T-helper 2 cell treated with Interferon-gamma antibody and Interleukin-4, amounts not matched to agents 100 ng/mL and 5 ng/mL, for 36 hours (primary cell): Measurements from ENCODE around the gene FAM241A. TPM values are rescaled to one million over a fixed set of nuclear protein-coding genes. Genes with fewer than 3 reads are reported as not detected.
"Not testable (repeated sequence)": the region's sequence is repeated elsewhere in the genome, so short reads cannot be mapped to it uniquely, and the experiment has no call there.

Source experiments
- intact Hi-C: fragments of 100-400 bp; cut with micrococcal nuclease; formaldehyde crosslinking; loops from one replicate; pipeline ENCODE4 v1.15.1; 2023
- total RNA-seq: library from RNA; stranded (reverse); gene quantifications from 2 replicates; pipeline ENCODE4 v1.2.3, GENCODE V29; 2022

FAM241A gene
- total RNA-seq, 1 donor from 2014 or later, result 1.6 TPM

GRCh38 chr4:112208137-112209095 is 63.2 kb downstream of the FAM241A start:
- intact Hi-C loops, result not testable (repeated sequence)

DNA sequence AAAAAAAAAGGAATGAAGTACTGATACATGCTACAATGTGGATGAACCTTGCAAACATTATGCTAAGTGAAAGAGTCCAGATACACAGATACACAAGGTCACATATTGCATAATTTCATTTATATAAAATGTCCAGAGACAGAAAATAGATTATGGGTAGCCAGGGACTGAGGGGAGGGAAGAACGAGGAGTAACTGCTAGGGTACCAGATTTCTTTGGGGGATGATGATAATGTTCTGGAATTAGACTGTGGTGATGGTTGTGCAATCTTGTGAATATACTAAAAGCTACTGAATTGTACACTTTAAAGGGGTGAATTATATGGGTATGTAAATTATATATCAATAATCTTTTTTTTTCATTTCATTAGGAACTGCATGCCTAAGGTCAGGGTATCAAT is 65.5 kb downstream of the FAM241A start:
- intact Hi-C loops, result no loop called here

DNA sequence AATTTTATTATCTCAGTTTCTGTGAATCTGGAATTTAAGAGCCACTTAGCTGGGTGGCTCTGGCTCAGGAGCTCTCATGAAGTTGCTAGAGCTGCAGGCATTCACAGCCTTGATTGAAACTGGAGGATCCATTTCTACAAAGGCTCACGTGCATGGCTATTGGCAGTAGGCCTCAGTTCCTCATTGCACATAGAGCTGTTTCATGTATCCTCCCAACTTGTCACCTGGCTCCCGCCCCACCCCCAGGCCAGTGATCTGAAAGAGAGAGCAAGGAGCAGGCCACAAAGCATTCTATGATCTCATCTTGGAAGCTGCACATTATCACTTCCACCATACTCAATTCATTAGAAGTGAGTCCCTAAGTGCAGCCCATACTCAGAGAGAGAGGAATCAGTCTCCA is 67.8 kb downstream of the FAM241A start:
- intact Hi-C loops, result no loop called here

- intact Hi-C loops, result loop anchor here (1.0 kb wide), 1 partner anchor 17 kb away; the partner anchor contains the start of gene AP1AR
Observed at GRCh38 chr4:112213856-112214255, 68.6 kb downstream of the FAM241A start.

DNA sequence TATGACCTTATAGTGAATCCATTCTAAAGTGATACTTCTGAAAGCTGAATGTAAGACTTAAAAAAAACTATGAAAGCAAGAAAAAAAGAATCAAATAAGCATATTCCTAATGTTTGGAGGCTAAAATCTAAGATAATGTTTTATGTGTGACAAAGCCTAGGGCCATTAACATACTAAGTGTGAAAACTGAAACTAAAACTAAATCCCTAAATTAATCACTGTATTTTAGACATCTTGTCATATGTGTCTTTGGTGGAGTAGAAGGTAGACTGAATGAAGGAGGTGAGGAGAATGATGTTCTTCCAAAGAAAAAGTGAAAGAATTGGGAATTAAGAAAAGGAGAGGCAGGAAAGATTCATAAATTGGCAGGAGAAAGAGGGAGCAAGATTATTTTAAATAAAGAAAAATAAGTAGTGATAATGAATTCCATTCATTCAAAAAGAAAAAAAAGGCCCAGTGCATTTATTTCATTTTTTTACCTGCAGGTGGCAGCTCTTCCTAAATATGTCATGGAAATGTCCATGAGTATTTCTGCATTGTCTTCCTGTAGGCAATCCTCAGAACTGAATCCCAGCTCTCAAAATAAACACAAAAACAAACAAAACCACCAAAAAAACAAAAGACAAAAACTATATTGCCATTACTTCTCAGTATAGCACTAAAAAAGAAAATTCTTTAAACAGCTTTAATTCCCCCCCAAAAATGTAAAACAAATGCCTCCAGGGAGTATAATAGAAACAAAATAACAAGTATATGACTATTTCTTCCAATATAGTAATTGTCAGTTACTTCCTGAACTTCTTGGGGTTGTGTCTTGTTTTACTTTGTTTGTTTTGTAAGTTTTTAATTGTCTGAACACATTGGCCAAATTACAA is 69.4 kb downstream of the FAM241A start:
- intact Hi-C loops, result loop anchor here (1.0 kb wide), 1 partner anchor 17 kb away; the partner anchor contains the start of gene AP1AR

GRCh38 chr4:112219826-112220366 is 74.6 kb downstream of the FAM241A start:
- intact Hi-C loops, result no loop called here

GRCh38 chr4:112222219-112222955 is 77.1 kb downstream of the FAM241A start:
- intact Hi-C loops, result no loop called here

GRCh38 chr4:112225157-112225556 is 79.9 kb downstream of the FAM241A start:
- intact Hi-C loops, result no loop called here

GRCh38 chr4:112230879-112231778 is 85.9 kb downstream of the FAM241A start:
- intact Hi-C loops, result loop anchor here (1.0 to 5.0 kb wide), 7 partner anchors 17 to 1531 kb away; partner anchors contain the start of genes CAMK2D, FAM241A, LARP7 and NEUROG2

DNA sequence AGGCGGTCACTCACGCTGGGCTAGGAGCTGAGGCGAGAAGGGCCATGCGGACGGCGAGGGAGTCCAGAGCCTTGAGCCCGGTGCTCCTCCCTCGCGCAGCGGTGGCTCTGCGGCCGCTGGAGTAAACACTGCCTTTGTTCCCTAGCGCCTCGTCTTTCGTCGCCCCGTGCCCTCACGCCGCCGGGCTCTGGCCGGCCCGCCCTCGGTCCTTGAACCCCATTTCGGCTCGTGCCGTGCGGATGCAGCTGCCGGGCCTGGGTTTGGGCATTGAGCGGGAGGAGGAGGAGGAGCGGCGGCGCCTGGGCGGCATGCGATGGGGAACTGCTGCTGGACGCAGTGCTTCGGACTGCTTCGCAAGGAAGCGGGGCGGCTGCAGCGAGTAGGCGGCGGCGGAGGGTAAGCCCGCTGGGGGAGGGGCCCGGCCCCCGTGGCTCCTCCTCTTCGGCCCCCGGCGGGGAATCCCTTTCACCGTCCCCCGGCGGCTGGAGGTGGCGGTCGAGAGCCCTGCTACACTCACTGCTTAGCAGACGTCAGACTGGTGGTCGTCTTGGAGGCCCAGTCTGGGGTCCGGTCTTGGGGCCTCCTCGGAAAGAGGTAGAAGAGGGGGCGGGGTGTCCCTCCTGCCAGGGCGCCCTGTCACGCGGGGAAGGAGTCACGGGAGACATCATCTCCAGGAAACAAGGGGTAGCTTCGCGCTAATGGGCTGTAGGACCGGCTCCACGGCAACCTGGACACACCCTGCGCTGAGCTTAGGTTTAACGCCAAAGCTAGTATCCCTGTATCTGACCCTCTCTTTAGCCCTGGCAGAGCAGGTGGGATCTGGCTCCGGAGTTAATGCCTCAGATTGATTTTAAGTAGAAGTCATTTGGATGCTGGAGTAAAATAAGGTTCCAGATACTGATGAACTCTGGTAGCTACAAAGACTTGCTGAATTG is 86.8 kb downstream of the FAM241A start, which contains the start of gene AP1AR:
AP1AR (plus strand) TSS at position 9 of the 935 bp plus-strand sequence; CDS start at position 314, 305 bp downstream.
- intact Hi-C loops, result loop anchor here (1.0 to 5.0 kb wide), 7 partner anchors 18 to 1530 kb away; partner anchors contain the start of genes CAMK2D, FAM241A, LARP7 and NEUROG2

GRCh38 chr4:112234952-112235609 is 89.8 kb downstream of the FAM241A start:
- intact Hi-C loops, result loop anchor here (1.0 to 5.0 kb wide), 6 partner anchors 58 to 1527 kb away; partner anchors contain the start of genes CAMK2D and NEUROG2

DNA sequence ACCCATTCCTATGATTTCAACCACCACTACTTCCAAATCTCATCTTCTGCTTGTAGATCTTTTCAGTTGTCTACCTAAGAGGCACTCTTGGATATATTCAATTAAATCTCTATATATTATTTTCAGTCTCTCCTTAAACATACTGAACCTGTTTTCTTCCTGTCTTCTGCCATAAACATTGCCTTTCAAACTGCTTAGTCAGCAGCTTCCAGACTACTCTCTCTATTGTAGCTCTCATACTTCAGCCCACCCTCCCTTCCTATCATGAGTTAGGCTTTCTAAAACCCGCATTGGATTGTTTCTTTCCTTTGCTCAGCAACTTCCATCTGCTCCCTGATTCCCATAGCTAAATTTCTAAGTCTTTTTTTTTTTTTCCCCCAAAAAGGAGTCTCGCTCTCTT is 90.8 kb downstream of the FAM241A start:
- intact Hi-C loops, result no loop called here

GRCh38 chr4:112238833-112239232 is 93.6 kb downstream of the FAM241A start:
- intact Hi-C loops, result no loop called here
